Measurements from ENCODE around the gene TGM1.

The TGM1 gene

DNA sequence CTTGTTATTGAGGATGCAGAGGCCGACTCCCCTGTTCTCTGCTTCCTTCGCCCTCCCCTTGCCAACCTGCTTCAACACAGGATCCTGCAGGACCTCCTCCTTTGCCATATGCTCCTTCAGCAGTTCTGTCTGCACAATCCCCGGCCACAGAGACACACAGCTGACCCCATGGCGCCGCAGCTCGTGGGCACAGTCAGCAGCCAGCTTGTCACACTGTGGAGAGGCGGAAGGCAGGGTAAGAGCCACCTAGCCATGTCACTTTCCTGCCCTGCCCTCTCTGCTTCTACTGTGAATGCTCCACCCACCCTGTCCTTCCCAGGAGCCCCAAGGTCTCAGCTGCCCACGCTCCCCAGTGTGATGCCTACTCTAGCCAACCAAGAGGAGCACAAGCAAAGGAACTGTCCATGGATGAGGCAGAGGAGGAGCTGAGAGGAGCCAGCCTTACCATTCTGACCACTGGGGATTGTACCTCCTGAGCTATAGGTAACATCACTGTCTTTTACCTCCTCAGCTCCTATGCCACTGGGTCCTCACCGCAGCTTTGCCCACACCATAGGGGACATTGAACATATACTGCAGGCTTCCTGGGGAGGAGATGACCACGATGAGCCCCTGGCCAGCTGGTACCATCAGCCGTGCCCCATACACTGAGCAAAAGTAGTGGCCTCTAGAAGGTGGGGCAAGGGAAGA, 29.3 kb upstream of the TGM1 start:
- no peak for DNase-seq (ENCODE audit: low spot score)

DNA sequence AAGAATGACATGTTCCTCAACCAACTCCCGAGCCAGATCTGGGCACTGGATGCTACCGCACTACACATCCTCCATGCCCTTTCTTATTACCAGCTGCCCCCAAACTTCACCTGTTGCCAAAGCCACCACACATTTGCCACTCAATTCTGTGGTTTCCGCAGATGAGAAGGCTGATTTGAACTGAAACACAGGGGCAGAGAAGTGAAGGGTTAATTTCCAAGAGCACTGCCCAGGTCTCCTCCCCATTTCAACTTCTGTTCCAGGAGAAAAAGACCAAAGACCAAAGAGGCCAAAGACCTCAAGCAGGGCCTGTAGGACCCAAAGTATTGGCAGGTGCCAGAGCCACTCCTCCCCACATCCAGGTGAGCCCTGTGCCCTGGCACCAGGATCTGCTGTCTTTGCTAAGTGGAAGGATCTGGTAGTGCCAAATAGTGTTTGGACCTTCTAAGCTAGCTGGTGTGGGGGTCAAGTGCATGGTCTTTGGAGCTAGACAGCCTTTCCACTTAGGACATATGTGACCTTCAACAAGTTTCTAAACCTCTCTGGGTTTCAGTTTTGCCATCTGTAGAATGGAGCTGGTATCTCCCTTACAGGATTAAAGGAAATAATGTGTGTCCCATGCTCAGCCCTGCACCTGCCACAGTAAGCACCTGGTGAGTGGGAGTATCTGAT, 28.6 kb upstream of the TGM1 start:
- no peak for DNase-seq (ENCODE audit: low spot score)

DNA sequence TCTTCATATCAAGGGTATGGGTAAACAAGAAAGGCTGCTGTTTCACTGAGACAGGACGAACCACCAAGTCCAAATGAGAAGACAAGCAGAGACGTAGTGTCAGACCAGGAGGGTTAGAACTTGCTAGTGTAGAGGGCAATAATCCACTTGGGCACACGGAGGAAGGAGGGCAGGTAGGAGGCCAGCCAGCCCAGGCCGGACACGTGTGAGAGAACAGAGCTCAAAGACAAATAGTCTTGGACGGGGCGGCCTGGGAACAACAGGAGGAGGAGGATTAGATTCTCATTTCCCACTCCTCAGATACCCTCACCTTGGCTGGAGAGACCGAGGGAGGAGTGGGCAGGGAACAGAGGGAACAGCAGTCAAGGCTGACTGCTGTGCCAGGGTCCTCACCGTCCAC, 27.8 kb upstream of the TGM1 start:
- no peak for DNase-seq (ENCODE audit: low spot score)

DNA sequence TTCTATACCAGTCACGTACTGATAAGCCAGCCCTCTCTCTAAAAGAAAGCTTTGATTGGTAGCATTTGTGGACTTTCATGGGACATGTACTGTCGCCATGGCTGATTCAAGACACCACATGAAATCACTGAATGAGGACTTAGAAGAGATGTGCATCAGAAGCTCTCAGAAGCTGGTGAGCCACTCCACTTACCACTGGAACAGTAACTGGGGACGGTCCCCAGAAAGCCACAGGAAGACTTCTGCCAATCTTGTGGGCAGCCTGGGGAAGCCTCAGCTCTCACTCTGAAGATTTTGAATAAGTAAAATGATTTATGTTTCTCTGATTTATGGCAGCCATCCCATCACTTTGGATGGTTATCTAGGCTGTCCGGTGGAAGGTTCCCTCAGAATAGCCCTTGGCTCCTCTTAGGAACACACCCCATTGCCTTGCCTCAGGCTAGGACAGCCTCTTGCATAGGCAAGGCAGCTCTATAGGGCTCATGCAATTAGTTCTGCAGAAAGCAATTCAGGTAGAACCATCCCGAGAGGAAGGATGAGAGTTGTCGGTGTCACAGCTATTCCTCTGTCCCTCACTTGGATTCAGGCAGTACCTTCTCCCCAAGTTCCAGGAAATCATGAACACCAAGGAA, 26.8 kb upstream of the TGM1 start:
- no peak for DNase-seq (ENCODE audit: low spot score)

GRCh38 chr14:24286996-24287395, 24.0 kb upstream of the TGM1 start:
- DNase-seq (ENCODE audit: low spot score) = no peak

GRCh38 chr14:24285351-24285750, 22.4 kb upstream of the TGM1 start:
- no peak for DNase-seq (ENCODE audit: low spot score)

GRCh38 chr14:24284501-24285035, 21.6 kb upstream of the TGM1 start:
- DNase-seq (ENCODE audit: low spot score) = no peak

DNA sequence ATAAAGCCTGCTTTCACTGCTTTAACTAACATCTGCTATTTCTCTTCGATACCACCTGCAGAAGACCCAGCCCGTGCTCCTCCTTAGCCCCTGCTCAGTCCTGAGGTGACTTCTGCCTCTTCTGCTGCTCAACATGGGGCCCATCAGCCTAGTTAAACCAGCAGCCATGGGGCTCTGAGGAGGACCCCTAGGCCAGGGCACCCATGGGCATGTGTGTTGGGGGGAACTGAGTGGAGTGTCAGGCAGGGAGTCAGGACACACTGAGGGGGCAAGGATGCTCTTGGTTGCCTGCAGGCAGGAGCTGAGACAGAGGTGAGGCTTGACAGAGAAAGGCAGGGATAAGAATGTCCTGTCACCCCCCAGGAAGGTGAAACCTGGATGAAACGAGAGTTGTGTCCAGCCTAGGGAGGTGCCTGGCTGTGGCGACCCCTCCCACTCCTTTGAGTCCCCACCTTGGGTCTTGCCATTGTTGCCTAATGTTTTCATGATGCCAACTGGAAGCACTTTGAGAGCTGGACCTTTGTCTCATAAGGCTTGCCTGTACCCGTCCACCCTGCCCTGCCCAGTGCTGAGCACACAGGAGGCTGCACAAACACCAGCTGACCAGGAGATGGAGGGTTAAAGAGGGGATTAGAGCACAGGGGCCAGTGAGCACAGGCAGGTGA, 21.0 kb upstream of the TGM1 start:
- no peak for DNase-seq (ENCODE audit: low spot score)

- no peak for DNase-seq (ENCODE audit: low spot score)
These were observed 19.8 kb upstream of the TGM1 start for GRCh38 chr14:24282736-24283135.

DNA sequence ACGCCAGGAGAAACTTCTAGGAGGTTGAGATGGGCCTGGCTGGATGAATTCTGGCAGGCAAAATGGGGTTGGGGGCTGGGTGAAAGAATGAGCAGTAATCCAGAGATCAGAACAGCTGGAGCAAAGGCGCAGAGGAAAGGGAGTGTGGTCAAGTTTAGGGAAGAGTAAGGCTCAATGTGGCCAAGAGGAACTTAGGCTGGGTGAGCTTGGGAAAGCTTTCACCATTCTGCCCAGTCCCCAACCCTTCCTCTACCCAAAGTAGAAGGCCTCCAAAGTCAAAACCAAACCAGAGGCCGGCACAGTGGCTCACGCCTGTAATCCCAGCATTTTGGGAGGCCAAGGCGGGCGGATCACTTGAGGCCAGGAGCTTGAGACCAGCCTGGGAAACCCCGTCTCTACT, 18.7 kb upstream of the TGM1 start:
- DNase-seq (ENCODE audit: low spot score) = no peak

- no peak for DNase-seq (ENCODE audit: low spot score)
These were observed 18.0 kb upstream of the TGM1 start for GRCh38 chr14:24280797-24281460.

DNA sequence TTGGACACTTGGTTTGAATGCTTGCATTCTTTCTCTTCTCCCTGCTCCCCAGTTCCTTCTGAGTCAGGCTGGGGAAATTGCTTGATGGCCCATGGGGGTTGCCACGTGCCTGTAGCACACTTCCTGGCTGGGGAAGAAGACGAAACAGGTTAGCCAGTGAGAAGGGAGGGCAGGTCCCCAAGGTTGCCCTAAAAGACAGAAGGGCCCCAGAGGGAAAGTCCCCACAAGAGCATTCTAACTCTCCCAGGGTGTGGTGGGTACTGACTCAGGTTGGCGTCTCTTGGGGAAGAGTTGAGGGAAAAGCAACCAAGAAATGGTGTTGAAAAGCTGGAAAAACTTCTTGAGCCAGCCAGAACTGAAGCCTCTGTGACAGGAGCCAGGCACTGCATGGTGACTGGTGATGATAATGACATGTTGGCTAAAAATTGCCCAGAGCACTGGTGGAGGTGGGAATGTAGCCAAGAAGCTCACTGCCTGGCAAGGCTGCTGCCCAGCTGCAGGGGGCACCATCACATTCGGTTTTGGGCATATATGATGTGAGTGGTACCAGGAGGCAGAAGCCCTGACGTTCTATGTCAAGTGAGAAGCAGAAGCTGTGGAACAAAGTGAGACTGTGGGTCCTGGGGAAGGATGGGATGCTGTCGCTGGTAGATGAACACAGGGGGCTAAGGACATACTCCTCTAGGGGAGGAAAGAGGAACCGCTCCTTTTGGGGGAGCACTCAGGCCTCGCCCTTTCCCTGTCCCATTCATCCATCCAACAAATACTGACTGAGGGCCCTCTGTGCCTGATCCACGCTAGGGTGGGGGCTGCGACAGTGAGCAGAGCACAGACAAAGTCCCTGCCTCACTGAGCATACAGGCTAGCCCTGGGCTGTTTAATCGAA, 16.6 kb upstream of the TGM1 start:
- DNase-seq (ENCODE audit: low spot score) = peak; percentile 56

- no peak for DNase-seq (ENCODE audit: low spot score)
These were observed 15.4 kb upstream of the TGM1 start for GRCh38 chr14:24278424-24278823.

DNA sequence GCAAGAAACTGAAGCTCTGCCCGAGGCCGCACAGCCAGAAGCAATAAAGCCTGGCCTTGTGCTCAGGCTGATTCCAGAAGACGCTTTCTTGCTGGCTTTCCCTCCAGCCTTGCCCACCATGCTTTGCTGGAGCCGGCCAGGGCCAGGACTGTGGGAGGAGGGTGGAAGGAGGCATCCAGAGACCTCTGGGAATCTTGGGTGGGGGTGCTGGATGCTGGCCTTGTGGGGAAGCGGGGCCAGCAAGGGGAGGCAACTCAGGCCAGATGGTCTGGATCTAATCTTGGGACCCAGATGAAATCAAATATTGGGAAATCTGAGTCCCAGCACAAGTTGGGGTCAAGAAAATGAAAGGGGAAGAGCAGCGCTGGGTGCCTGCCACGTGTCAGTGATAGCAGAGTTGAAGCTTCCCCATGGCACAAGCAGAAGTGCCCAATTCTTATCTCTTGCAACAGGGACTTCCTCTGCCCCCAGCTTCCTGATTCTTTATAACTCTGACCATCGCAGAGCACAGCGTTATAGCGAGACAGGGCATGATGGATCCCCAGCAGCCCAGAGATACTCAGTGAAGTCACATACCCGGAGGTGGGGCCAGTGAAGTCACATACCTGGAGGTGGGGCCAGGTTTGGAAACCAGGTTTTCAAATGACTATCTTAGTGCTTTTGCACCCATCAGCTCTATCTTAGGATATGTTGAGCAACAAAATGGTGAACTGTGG, 14.8 kb upstream of the TGM1 start:
- no peak for DNase-seq (ENCODE audit: low spot score)

DNA sequence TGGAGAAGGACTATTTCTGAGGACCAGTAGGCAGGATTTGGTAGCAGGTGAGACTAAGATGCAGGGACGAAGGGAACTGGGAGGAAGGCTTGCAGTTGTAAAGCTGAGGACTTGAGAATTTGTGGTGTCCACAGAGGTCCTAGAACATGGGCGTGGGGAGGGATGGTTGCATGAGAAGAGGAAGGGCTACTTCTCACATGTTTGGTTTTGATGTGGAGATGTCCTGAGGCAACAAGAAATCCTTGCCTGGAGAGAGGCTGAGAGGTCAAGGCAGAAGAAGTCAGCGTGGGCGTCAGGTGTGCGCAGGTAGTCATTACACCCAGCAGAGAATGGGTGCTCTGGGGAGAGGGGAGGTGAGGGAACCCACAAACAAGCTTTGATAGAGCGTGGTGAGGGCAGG, 14.1 kb upstream of the TGM1 start:
- no peak for DNase-seq (ENCODE audit: low spot score)

- DNase-seq (ENCODE audit: low spot score) = peak; percentile 53
These were observed 11.1 kb upstream of the TGM1 start for GRCh38 chr14:24274101-24274543.

DNA sequence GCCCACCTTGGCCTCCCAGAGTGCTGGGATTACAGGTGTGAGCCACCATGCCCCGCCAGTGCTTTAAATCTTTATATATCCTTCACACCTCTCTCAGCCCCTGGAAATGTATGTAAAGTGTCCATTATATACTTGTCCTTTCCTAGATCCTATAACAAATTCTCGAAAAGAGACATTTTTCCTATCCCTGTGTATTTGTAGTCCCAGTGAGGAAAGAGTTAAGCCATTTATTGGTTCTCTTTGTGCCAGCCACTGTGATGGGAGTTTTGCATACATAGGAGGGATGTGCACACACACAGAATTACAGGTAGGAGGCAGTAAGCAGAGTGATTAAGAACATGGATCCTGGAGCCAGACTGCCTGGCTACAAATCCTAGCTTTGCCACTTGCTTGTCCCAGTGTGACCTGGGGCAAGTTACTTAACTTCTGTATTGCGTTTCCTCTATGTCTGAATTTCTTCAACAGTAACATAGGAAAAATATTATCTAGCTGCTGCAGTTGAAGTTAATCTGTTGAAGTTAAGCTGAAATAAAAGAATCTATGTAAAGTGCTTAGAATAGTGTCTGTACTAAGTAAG, 10.5 kb upstream of the TGM1 start:
- no peak for DNase-seq (ENCODE audit: low spot score)

DNA sequence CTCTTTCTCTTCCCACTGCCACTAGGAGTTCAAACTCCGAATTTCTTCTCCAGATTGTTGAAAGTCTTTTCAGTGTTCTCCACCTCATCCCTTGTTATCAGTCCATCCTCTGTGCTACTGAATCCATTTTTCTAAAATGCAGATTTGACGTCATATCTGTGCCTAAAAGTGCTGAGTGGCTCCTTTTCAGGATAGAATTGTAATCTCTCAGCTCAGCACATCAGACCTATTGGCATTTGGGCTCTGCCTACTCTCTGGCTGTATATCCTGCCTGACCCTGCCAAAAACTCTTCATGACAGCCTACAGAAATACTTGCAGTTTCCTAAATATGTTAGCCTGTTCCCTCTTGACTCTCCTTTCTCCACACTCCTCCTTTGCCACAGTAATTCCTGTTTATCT, 9.5 kb upstream of the TGM1 start:
- DNase-seq (ENCODE audit: low spot score) = no peak

DNA sequence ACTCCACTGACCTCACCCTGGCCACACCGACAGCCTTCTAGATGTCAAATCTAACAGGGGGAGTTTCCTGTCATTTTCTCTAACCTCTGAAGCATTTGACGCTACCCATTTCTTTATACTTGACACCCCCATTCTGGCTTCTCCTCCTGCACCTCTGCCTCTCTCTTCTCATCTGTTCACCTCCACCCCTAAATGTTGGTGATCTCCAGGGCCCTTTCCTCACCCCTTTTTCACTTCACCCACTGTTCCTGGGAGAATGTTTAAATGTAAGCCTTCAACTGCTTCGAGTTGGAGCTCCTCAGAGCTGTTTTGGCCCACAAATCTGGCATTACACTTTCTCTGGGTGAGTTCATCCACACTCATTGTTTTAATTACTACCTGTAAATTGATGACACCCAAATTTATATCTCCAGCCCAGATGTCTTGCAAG, 8.9 kb upstream of the TGM1 start:
- DNase-seq (ENCODE audit: low spot score) = no peak
